NCI-H748 (cell line): ENCODE results near the gene ASAP3.

ENCODE experiments used
- DNase-seq: peaks from one replicate; lab custom pipeline; 2025; ENCODE audit not compliant: unreplicated experiment; lab: John Stamatoyannopoulos, UW

The ASAP3 gene

DNA sequence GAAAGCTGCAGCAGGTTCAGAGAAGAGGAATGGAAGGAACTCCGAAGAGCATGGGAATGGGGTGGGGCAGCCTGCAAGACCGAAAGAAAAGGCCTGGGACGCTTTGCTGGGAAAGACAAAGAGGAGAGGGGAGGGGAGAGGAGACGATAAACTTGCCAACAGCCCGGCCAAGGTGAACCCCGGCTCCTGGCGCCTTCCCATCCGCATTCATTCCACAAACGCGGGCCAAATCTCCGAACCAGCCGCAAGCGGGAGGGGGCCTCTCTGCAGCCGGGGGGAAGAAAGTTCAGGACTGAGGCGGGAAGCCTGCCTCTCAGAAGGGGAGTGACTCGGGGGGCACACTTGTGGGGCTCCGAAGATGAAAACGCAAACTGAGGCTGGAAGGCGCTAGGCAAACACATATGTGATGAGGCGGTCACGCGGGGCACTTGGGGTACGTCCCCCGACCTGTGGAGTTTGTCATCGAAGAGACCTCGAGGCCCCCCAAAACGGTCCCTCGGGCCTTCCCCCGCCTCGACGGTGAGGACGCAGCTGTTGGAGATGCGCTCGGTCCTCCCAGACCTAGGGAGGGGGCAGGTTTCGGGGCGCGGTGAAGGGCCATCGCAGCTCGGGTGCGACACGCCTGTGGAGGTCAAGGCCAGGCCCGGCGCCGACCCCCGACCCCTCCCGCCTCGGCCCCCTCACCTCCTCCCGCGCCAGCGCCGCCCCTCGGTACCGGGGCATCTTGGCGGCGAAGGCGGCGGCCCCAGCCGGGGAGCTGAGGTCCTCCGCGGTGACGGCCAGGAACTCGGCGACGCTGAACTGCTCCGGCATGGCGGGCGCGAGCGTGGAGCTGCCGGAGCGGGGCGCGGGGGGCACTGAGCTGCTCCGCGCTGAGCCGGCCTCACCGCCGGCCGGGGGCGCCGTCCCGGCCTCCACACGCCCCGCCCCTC is at the start of gene ASAP3:
ASAP3 (minus strand) TSS at position 859 of the 932 bp plus-strand sequence; CDS start at position 813, 46 bp downstream.
- peak; percentile 26 for DNase-seq

DNA sequence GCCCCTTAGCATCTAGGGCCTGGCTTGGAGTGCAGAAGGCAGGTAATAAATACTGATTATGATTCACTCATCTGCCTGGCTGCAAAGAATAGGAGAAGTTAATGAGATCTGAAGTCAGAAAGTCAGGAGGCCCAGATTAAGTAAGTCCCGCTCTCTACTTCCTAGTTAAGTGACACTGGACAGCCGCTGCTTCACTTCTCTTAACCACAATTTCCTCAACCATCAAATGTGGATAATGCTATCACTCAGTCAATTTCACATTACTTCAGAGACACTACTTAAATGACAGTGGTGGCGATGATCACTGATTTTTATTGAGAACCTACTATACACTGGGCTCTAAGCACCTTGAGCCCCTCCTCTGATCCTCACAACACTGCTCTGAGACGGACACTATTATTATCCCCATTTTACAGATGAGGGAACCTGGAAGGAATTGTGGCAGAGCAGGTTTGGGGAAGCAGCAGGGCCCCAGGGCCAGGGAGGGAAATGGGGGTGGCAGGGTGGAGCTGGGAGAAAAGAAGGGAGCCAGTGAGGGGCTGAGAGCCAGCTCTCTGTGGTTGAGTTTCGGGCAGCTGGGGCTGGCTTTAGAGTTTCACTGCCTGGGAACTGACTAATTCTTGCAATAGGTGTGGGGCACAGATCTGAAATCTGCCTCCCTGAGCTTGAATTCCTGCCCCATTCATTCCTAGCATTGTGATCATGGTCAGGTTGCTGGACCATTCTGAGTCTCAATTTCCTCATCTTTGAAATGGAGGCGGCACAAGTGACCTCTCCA is 49.5 kb upstream of the ASAP3 start:
- no peak for DNase-seq

DNA sequence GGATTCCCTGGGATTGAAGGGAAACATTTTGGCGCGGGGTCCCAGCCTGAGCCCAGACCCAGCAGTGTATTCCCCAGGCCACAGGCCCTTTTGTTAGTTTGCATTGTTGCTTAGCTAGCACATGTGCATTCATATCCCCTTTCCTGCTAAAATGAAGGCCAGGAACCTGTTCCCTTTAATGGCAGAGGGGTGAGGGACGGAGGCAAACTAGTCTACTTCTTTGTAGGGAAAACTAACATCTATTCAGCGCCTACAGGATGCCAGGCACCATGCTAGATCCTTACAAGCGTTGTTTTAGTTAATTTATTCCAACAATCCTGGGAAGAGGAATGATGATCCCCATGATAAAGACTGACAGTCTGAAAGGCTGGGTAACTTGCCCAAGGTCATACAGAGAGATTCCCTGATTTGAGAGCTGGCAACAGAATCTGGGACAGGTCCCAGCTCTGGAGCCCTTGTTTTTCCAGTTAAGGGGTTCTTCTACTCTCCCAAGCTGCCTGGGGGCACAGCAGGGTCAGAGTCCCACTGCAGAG is 47.6 kb upstream of the ASAP3 start:
- DNase-seq: no peak

DNA sequence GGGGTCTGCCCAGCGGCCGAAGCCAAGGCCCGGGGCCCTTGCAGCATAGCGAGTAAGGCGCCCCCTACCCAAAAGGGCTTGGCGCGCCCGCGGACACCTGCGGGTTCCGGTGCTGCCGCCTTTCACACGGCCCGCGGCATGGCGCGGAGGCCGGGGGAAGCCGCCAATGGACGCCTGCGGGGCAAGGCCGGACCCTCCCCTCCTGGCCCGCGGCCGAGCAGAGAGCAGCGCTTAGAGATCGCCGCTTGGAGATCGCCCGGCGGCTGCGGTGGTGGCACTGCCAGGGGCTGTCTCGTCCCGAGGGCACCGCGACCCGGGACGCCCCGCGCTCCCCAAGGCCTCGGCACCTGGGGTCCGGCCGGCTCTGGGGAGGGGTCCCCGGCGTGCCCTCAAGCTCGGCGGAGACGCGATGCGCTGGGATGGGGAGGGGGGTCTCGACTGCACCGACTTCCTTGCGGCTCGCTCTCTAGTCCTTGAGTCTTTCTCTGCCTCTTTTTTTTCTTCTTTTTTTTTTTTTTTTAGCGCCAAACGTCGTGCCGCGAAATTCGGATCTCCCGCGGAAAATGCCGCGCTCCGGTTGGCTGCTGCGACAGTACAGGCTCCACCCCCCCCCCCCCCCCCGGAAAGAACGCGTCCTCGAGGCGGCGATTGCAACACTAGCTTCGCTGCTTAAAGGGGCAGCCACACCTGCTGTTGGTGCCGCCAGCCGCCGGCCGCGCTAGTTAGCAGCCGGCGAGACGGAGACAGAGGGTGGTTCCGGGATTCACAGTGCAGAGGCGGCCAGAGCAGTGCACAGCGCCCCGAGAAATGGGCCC is 47.0 kb upstream of the ASAP3 start, which contains the start of gene E2F2:
E2F2 (minus strand) TSS at position 487 of the 815 bp plus-strand sequence; CDS start at position 47, 440 bp downstream.
- DNase-seq: peak; percentile 91

DNA sequence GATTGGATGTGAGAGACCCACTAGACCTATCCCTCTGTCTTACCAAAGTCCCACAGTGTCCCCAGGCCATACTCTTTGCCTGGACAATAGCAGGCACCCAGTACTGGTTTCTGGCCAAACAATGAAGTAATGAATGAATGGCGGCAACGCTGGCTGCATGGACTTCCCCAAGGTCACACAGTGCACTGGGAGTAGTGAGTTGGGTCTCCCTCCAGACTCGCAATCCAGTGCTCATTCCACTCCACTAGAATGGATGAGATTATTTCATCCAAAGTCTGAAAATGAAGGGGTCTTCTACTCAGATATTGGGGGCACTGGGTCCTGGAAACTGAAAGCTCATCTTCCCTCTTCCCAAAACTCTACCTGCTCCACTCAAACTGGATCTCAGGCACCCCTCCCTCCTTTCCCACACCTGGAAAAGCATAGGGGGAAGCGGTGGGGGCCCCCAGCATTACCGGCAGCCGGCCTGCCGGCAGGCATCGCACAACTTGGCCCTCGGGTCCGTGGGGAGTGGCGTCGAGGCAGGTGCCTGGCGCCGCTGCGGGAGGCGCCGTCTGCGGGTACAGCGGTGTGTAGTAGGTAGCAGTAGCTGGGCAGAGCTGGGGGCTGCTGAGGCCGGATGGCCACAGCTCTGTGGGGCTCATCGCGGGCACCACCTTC is 46.2 kb upstream of the ASAP3 start:
- DNase-seq: peak; percentile 74

DNA sequence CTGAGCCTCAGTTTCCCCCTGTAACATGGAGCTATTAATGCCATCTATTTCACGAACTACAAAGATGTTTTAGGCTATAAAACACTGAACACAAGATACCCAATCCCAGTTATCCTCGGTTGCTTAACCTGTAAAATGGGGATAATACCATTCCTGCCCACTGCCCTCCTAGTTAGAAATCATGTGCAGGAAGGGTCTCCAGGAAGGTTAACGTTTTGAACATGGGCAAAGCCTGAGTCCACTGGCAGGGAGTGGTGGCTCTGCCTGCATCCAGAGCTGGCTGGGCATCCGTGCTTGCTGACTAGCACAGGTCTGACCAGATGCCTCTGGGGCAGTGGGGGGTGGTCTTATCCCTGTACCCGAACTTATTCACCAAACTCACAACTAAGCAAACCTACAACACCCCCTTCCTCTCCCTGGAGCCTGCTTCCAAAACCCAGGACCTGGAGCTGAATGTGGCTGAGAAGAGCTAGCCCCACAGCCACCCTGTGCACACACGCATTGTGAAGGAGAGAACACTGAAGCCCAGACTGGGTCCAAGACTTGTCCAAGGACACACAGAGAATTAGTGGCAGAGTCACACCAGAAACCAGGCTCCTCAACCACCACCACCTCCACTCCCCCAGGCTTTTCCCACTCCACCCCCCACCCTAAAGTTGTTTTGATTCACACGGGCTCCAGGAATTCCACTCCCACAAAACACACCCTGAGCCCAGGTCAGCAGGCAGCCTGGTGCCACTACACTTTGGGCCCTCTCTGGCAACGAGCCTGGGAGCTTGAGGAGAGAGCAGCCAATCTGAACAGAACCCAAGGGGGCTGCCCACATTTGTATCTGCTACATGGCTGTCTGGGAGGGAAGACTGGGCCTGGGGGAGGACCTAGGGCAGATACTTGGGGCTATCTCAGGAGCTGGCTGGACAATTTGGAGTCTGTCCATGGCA is 45.4 kb upstream of the ASAP3 start:
- peak; percentile 46 for DNase-seq

DNA sequence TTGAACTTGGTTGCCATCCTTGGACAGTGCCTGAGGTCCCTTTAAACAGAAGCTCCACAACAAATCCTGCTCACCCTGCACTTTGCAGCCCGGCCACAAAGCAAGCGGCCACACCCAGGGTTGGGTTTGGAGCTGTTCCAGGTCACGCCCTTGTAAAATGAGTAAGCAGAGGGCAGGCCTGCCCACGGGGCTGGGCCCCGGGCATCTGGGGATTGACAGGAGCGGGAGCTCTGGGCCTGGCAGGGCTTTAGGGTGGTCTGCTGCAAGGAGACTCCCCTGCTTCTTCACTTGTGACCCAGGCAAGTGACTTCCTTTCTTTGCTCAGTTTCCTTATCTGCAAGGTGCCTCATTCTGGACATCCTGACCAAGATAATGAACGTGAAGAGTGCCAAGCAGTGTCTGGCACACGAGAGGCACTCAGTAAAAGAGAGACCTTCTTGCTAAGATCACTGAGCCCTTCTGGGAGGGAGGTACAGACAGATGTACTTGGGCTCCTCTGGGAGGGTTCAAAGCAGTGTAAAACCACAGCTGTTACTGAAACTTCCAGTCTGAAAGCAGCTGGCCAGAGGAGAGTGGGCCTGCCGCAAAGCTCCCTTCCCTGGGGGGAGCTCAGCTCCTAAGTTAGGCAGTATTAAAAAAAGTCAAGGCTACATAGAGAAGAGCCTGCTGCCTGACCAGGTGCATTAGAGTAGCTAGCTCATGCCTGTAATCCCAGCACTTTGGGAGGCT is 44.4 kb upstream of the ASAP3 start:
- peak; percentile 93 for DNase-seq

DNA sequence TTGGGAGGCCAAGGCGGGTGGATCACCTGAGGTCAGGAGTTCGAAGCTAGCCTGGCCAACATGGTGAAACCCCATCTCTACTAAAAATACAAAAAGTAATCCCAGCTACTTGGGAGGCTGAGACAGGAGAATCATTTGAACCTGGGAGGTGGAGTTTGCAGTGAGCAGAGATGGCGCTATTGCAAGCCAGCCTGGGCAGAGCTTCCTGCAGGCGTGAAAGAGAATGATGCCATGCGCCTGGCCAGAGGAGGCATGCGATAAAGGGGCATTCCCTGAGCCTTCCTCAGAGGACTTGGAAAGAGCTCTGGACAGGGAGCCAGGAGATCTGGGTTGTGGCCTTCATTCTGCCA is 43.9 kb upstream of the ASAP3 start:
- no peak for DNase-seq

DNA sequence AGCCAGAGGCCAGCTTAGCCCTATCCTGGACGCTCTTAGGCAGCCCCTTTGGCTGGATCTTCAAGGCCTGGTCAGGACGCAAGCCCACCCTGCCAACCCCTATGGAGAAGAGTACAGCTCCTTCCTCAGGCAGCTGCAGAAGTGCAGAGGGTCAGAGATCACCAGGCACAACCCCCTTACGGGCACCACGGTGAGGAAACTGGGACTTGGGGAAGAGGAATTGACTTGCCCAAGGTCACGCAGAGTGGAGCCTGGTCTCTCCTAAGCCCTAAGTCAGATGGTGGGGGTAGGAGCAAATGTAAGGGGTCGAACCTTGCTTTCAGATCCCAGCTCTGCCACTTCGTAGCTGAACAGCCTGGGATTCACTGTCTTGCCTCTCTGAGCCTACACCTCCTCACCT is 43.4 kb upstream of the ASAP3 start:
- no peak for DNase-seq

DNA sequence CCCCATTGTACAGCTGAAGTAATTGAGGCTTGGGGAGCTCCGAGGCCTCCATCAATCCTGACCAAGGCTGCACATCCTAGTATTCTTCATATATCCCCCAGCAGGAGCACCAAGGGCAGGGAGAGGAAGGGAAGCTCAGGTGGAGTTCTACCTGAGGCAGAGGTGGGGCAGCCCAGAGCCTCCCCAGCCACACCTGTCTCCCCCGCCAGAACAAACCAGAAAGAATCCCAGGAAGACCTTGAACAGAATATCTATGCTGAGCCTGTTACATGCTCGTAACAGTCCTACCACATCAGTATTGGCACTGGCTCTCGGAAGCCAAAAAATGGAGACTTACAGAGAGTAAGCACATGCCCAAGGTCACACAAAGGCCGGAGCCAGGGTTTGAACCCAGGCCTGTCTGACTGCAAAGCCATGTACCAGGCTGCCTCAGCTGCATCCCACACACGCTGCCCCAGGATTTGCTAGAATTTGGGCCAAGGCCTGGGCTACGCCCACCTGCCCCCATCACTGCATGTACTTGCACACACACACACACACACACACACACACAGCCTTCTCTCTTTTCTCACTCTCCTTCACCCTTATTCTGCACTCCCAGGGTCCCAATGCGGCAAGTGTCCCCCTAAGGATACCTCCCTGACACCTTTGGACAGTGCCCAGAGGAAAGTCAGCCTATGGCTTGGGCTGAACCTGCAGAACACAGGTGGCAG is 42.5 kb upstream of the ASAP3 start:
- DNase-seq: no peak

DNA sequence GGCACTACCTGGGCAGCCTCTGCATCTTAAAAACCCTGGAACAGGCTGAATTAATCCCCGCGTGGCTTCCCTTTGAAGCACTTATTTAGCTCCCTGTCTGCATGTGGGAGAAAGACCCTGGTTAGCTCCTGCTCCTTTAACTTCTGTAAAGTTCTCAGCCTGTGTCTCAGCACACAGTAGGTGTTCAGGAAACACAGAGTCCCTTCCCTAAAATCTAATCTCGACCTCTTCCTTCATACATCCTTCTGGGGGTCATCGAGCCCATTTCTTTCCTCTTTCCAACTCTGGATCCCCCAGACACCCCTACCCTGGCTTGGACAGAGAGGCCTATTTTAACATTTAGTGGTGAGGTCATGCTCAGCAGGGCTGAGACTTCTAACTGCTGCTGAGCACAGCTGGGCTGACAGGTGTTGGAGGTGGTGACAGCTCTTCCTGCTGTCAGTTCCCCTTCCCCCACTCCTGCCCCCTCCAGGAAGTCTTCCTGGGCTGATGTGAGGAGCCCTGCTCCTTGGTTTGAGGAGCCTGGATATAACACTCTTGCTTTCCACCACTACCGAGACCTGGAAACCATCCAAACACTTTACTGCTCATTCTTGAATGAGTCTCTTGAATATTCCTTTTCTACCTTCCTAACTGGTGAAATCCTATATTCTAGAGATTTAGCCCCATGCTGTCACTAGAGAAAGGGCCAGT is 41.7 kb upstream of the ASAP3 start:
- peak; percentile 62 for DNase-seq

DNA sequence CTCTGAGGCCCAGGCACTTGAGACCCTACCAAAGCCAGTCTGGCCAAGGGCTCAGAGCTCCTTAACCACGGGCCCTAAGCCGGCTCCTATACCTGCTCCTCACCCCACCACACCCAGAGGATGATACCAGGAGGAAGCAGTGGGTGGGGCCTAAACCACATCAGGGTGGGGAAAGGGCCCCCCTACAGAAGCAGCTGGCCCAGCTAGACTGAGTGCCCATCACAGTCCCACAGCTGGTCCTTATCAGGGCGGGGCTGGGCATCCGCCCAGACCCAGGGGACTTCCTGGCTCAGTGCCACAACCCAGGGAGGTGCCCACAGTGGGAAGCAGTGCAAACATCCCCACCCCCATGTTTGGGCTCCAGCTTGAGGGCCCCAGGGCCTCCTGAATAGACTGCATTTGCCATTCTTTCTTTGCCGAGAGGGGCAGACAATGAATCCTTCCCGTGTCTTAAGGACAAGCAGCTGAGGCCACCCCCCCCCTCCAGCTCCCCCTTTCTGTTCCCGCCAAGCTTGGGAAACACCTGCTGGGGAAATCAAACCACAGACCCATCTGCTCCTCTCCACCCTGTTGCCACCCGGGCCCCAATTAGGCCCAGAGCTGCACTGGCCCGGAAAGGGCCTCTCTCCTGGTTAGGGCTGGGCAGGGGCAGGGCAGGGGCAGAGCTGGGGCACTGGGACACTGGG is 40.9 kb upstream of the ASAP3 start:
- peak; percentile 95 for DNase-seq

DNA sequence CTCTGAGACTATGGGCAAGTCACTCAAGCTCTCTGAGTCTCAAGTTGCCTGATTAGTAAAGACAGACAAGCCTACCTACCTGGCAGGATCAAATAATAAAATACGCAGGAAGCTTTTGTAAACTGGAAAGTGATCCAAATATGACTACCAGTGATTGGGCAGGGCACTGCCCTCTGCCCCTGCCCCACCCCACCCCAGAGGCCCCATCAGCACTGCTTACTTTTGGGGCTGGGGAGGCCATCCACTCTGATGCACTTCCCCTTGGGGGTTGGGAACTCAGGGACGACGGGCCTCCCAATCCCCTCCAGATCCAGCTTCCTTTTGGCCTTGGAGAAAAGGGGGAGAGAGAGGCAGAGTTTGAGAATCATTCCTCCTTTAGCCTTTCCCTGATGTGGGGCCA is 40.2 kb upstream of the ASAP3 start:
- no peak for DNase-seq

DNA sequence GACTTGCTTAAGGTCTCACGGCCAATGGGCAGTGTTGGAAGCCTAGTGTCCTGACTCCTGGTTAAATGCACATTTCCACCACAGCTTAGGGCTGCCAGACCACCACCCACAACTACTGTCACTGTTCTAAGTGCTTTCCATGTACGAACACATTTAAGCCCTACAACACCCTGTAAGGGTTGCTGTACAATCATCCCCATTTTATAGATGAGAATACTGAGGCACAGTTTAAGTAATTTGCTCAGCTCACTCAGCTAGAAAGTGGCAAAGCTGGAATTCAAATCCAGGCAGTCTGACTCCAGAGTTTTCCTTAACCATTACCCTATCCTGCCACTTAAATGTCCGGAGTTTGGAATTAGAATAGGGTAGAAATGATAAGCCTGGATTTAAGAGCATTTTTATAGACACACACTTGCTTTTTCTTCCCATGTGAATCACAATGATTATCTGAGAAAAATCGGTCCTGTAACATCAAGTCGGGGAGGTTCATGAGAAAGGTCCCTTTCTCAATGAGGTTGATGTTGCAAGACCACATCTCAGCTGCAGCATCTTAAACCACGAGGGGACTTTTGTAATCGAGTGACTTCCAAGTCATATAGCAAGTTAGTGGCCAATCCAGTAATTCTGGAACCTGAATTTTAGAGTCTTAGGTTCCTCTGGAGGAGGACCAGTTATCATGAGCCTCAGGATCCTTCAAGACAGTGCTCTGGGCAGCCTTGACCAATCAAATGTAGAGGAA is 38.4 kb upstream of the ASAP3 start:
- DNase-seq: no peak

DNA sequence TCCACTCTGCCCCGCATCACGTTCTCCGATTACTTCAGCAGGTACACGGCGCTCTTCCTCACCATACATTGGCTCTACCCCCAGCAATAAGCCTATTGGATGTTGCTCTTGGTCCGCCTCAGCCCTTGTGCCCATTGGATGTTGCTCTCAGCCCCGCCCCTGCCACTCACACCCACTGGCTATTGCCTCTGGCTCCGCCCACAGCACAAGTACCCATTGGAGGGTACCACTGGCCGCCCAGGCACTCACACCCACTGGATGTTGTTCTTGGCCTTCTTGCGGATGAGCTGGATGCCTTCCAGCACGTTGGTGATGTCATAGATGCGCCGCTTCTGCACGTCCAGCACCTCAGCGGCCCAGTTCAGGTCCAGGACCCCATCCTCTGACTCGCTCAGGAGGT is 37.6 kb upstream of the ASAP3 start:
- no peak for DNase-seq

DNA sequence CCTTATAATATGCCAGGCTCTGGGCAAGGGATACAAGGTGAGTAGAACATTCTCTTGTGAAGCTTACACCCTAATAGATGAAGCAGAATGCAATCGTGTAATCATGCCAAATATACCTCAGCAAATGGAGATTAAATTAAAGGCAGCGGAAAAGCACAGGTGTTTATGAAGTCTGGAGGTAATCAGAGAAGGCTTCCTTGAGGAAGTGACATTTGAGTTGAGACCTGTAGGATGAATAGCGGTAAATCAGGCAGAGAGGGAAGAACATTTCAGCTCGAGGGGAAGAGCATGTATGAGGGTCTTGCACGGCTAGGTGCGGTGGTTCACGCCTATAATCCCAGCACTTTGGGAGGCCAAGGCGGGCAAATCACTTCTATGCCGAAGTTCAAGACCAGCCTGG is 33.6 kb upstream of the ASAP3 start:
- no peak for DNase-seq
